ENCODE data around the gene PGAM5. TPM values are rescaled to one million over a fixed set of nuclear protein-coding genes. Genes with fewer than 3 reads are reported as not detected.

PGAM5 gene
- total and polyA plus RNA-seq, 2 of the 13 experiments (the other 11 are each of a cell fraction or from before 2014, with no cell fraction given) = 18.0 to 77.9 TPM

DNA sequence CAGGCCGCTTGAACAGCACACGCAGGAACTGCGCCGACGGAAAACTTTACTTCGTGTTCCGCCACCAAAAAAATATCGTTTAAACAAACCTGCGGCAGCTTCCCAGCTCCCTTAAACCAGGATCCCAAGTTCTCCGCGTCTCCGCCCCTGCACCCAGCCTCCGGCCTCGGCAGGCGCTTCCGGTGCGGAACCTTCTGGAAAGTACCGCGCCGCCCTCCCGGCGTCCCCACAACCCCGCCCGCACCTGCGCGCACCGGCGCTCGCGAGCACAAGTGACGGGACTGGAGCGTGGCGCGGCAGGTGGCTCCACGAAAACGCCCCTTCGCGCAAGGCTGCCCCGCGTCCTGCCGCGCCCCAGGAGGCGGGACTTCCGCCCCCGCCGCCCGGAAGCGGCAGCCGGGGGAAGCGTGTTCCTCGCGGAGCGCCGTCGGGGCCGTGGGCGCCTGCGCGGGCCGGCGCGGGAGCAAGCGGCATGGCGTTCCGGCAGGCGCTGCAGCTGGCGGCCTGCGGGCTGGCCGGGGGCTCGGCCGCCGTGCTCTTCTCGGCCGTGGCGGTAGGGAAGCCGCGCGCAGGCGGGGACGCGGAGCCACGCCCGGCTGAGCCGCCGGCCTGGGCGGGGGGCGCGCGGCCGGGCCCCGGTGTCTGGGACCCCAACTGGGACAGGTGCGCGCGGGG, at the start of gene PGAM5 (continued):
- TF ChIP-seq, protein P1, sequence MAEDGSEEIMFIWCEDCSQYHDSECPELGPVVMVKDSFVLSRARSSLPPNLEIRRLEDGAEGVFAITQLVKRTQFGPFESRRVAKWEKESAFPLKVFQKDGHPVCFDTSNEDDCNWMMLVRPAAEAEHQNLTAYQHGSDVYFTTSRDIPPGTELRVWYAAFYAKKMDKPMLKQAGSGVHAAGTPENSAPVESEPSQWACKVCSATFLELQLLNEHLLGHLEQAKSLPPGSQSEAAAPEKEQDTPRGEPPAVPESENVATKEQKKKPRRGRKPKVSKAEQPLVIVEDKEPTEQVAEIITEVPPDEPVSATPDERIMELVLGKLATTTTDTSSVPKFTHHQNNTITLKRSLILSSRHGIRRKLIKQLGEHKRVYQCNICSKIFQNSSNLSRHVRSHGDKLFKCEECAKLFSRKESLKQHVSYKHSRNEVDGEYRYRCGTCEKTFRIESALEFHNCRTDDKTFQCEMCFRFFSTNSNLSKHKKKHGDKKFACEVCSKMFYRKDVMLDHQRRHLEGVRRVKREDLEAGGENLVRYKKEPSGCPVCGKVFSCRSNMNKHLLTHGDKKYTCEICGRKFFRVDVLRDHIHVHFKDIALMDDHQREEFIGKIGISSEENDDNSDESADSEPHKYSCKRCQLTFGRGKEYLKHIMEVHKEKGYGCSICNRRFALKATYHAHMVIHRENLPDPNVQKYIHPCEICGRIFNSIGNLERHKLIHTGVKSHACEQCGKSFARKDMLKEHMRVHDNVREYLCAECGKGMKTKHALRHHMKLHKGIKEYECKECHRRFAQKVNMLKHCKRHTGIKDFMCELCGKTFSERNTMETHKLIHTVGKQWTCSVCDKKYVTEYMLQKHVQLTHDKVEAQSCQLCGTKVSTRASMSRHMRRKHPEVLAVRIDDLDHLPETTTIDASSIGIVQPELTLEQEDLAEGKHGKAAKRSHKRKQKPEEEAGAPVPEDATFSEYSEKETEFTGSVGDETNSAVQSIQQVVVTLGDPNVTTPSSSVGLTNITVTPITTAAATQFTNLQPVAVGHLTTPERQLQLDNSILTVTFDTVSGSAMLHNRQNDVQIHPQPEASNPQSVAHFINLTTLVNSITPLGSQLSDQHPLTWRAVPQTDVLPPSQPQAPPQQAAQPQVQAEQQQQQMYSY (CRISPR knock-in tag; IDR thresholded peaks at IDR 0.05) = no peak
- TF ChIP-seq PHF21A (CRISPR knock-in tag; IDR thresholded peaks at IDR 0.05) (0 out of 2 replicates have a peak, but pooled peaks have one; percentile 39), HNF4G (IDR thresholded peaks at IDR 0.05; ENCODE audit: borderline replicate concordance, low read depth, low read length) (no peak), HNF4G (CRISPR knock-in tag; IDR thresholded peaks at IDR 0.05; ENCODE audit: borderline replicate concordance, low read depth) (peak; percentile 63; the same call in 1 of the 2 replicates), ZNF510 (CRISPR knock-in tag; IDR thresholded peaks at IDR 0.05; ENCODE audit: low read depth) (no peak), PHB2 (IDR thresholded peaks at IDR 0.05; ENCODE audit: partially characterized antibody) (no peak), YEATS2 (CRISPR knock-in tag; IDR thresholded peaks at IDR 0.05; ENCODE audit: borderline replicate concordance) (peak; percentile 89), ZNF691 (CRISPR knock-in tag; IDR thresholded peaks at IDR 0.05; ENCODE audit: borderline replicate concordance, low read depth) (peak; percentile 74; the same call in 1 of the 2 replicates), MAFG (CRISPR knock-in tag; IDR thresholded peaks at IDR 0.05) (no peak), GPN1 (CRISPR knock-in tag; IDR thresholded peaks at IDR 0.05; ENCODE audit: borderline replicate concordance) (no peak), YEATS4 (CRISPR knock-in tag; IDR thresholded peaks at IDR 0.05; ENCODE audit: borderline replicate concordance) (peak; percentile 90), PCBP1 (IDR thresholded peaks at IDR 0.05; ENCODE audit: borderline replicate concordance, low read depth, low read length) (0 out of 2 replicates have a peak, but pooled peaks have one; percentile 33), ZNF263 (CRISPR knock-in tag; IDR thresholded peaks at IDR 0.05) (no peak; the same call in none of the 2 replicates), TSC22D2 (CRISPR knock-in tag; IDR thresholded peaks at IDR 0.05; ENCODE audit: borderline replicate concordance) (peak; percentile 73; the same call in 1 of the 2 replicates), IRF2 (CRISPR knock-in tag; IDR thresholded peaks at IDR 0.05) (peak; percentile 68; the same call in 1 of the 2 replicates), HMG20B (CRISPR knock-in tag; conservative IDR thresholded peaks at IDR 0.05) (no peak), MTF1 (CRISPR knock-in tag; IDR thresholded peaks at IDR 0.05) (no peak), ZSCAN30 (CRISPR knock-in tag; IDR thresholded peaks at IDR 0.05) (no peak), ZNF703 (CRISPR knock-in tag; IDR thresholded peaks at IDR 0.05; ENCODE audit: borderline replicate concordance) (peak; percentile 82; the same call in 1 of the 2 replicates), ZBTB49 (CRISPR knock-in tag; IDR thresholded peaks at IDR 0.05; ENCODE audit: borderline replicate concordance) (no peak), MXD4 (CRISPR knock-in tag; IDR thresholded peaks at IDR 0.05) (peak; percentile 91), RORA (CRISPR knock-in tag; IDR thresholded peaks at IDR 0.05) (no peak)
- TF ChIP-seq, protein P2, sequence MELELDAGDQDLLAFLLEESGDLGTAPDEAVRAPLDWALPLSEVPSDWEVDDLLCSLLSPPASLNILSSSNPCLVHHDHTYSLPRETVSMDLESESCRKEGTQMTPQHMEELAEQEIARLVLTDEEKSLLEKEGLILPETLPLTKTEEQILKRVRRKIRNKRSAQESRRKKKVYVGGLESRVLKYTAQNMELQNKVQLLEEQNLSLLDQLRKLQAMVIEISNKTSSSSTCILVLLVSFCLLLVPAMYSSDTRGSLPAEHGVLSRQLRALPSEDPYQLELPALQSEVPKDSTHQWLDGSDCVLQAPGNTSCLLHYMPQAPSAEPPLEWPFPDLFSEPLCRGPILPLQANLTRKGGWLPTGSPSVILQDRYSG (CRISPR knock-in tag; IDR thresholded peaks at IDR 0.05) = peak; percentile 49; the same call in 1 of the 2 replicates
